ENCODE data around the gene RIMS4. TPM values are rescaled to one million over a fixed set of nuclear protein-coding genes. Genes with fewer than 3 reads are reported as not detected.

The RIMS4 gene
- total and polyA plus RNA-seq, 2 donors (not counting 1 experiment from before 2014, with no cell fraction given), result not detected

- Histone ChIP-seq H3K4me2 (replicated peaks; ENCODE audit: low read depth, low read length, poor library complexity, severe bottlenecking) (peak overlapping the region; percentile 42), H3K79me2 (ENCODE audit: control insufficient read depth, insufficient read depth, low read length) (no peaks in the 10 kb centered on the region), H2AFZ (ENCODE audit: insufficient read depth, low read depth, low read length, poor library complexity, severe bottlenecking) (peak overlapping the region; percentile 53), H3K27ac (ENCODE audit: low read length in 2 of 2) (no peak overlapping the region), H3K9ac (ENCODE audit: low read length) (no peak overlapping the region), H3K27me3 (replicated peaks in 1 of 4; ENCODE audit: control extremely low read depth in 1 of 4, control insufficient read depth in 3 of 4, insufficient read depth in 4 of 4, low read length in 3 of 4) (no peaks in the 10 kb centered on the region), H3K36me3 (replicated peaks in 1 of 2; ENCODE audit: control extremely low read depth in 1 of 2, control insufficient read depth in 1 of 2, extremely low read depth in 1 of 2, insufficient read depth in 2 of 2, low read length in 1 of 2) (no peaks in the 10 kb centered on the region), H3K9me3 (ENCODE audit: control extremely low read depth in 1 of 3, control insufficient read depth in 2 of 3, insufficient read depth in 1 of 3, low read length in 2 of 3) (peaks cover 0 to 12% (median 0%) of the 10 kb centered on the region in 3 donors), H3K4me1 (ENCODE audit: control insufficient read depth in 2 of 2, insufficient read depth in 2 of 2, low read length in 2 of 2) (no peaks in the 10 kb centered on the region), H3K4me3 (ENCODE audit: control extremely low read depth in 1 of 5, extremely low read depth in 1 of 5, insufficient read depth in 1 of 5, low read depth in 2 of 5, low read length in 4 of 5) (peak overlapping the region in 1 of 5 experiments; percentile 3), H4K20me1 (ENCODE audit: control insufficient read depth, insufficient read depth, low read length, poor library complexity, severe bottlenecking) (no peaks in the 10 kb centered on the region)
- TF ChIP-seq CTCF (IDR thresholded peaks at IDR 0.05) (no peak), EZH2 (IDR thresholded peaks at IDR 0.05; ENCODE audit: borderline replicate concordance, insufficient read depth, low read depth, low read length, poor library complexity, severe bottlenecking) (no peak)
- ChIA-PET POLR2A (no interaction called here), CTCF (interaction anchor here (1.5 kb wide), 1 partner anchor 11 kb away, joined by 3 read pairs; no protein-coding TSS in a partner anchor)
- DNase-seq (no peak), ATAC-seq (ENCODE audit: low read depth) (no peak)
- H3K27me3 Mint-ChIP-seq, result no peaks in the 10 kb centered on the region
- H3K4me1 Mint-ChIP-seq, result peaks cover 13% of the 10 kb centered on the region
- H3K27ac Mint-ChIP-seq, result no peak overlapping the region
- no CpG with 5 or more reads among the region's 4 CpGs for WGBS (ENCODE audit: insufficient coverage)
- intact Hi-C loops (cut with micrococcal nuclease), result loop anchor here (5.0 kb wide), 1 partner anchor 258 kb away; the partner anchor contains the start of gene TTPAL
- peak overlapping the region; percentile 81 for H3K4me3 Mint-ChIP-seq
- H3K9me3 Mint-ChIP-seq (ENCODE audit: insufficient read depth), result peaks cover 4% of the 10 kb centered on the region
These were observed 74.6 kb downstream of the RIMS4 start for GRCh38 chr20:44735816-44736169.

- Histone ChIP-seq H3K27me3 (replicated peaks in 1 of 4; ENCODE audit: control extremely low read depth in 1 of 4, control insufficient read depth in 3 of 4, insufficient read depth in 4 of 4, low read length in 3 of 4) (no peaks in the 10 kb centered on the region), H3K4me3 (ENCODE audit: control extremely low read depth in 1 of 5, extremely low read depth in 1 of 5, insufficient read depth in 1 of 5, low read depth in 2 of 5, low read length in 4 of 5) (no peak overlapping the region), H3K4me1 (ENCODE audit: control insufficient read depth in 2 of 2, insufficient read depth in 2 of 2, low read length in 2 of 2) (no peaks in the 10 kb centered on the region), H3K36me3 (replicated peaks in 1 of 2; ENCODE audit: control extremely low read depth in 1 of 2, control insufficient read depth in 1 of 2, extremely low read depth in 1 of 2, insufficient read depth in 2 of 2, low read length in 1 of 2) (no peaks in the 10 kb centered on the region), H3K9me3 (ENCODE audit: control extremely low read depth in 1 of 3, control insufficient read depth in 2 of 3, insufficient read depth in 1 of 3, low read length in 2 of 3) (peaks cover 0 to 12% (median 0%) of the 10 kb centered on the region in 3 donors), H4K20me1 (ENCODE audit: control insufficient read depth, insufficient read depth, low read length, poor library complexity, severe bottlenecking) (no peaks in the 10 kb centered on the region), H3K27ac (ENCODE audit: low read length in 2 of 2) (no peak overlapping the region), H3K9ac (ENCODE audit: low read length) (no peak overlapping the region), H3K79me2 (ENCODE audit: control insufficient read depth, insufficient read depth, low read length) (no peaks in the 10 kb centered on the region), H3K4me2 (replicated peaks; ENCODE audit: low read depth, low read length, poor library complexity, severe bottlenecking) (no peak overlapping the region), H2AFZ (ENCODE audit: insufficient read depth, low read depth, low read length, poor library complexity, severe bottlenecking) (no peak overlapping the region)
- intact Hi-C loops (cut with micrococcal nuclease), result loop anchor here (5.0 kb wide), 1 partner anchor 258 kb away; the partner anchor contains the start of gene TTPAL
- Mint-ChIP-seq H3K9me3 (ENCODE audit: insufficient read depth) (peaks cover 4% of the 10 kb centered on the region), H3K4me1 (peaks cover 13% of the 10 kb centered on the region), H3K27me3 (no peaks in the 10 kb centered on the region), H3K4me3 (no peak overlapping the region), H3K27ac (no peak overlapping the region)
- no peak for TF ChIP-seq CTCF (IDR thresholded peaks at IDR 0.05)
- no peak for TF ChIP-seq EZH2 (IDR thresholded peaks at IDR 0.05; ENCODE audit: borderline replicate concordance, insufficient read depth, low read depth, low read length, poor library complexity, severe bottlenecking)
- CTCF ChIA-PET, result interaction anchor here (1.5 kb wide), 1 partner anchor 12 kb away, joined by 3 read pairs; no protein-coding TSS in a partner anchor
- no peak for ATAC-seq (ENCODE audit: low read depth)
- POLR2A ChIA-PET, result no interaction called here
- WGBS (ENCODE audit: insufficient coverage), result 94% methylated on average over 2 of the region's 3 CpGs
- DNase-seq, result no peak
These were observed 75.4 kb downstream of the RIMS4 start for GRCh38 chr20:44734938-44735337.

Measured in B cell (primary cell).